IPS-NIHi7 (cell line): ENCODE measurements around the gene CEP295NL.
"Not testable (repeated sequence)": the region's sequence is repeated elsewhere in the genome, so short reads cannot be mapped to it uniquely, and the experiment has no call there.

Source experiments
- DNase-seq: peaks from one replicate; pipeline ENCODE4 v3.0.0; 2012; ENCODE audit warnings: mixed read lengths; ENCODE audit errors: extremely low spot score

Gene CEP295NL

GRCh38 chr17:78903101-78903779, at the start of gene CEP295NL:
Gene CEP295NL, minus strand, starts transcription at chr17:78903201. Its CDS starts 1,373 bp downstream, at chr17:78901828.
- DNase-seq = peak; percentile 66

- DNase-seq = no peak
These were observed 49.7 kb upstream of the CEP295NL start for GRCh38 chr17:78952706-78953105.

- DNase-seq = no peak
These were observed 49.1 kb upstream of the CEP295NL start for GRCh38 chr17:78951967-78952551.

GRCh38 chr17:78950870-78951269, 47.9 kb upstream of the CEP295NL start:
- no peak for DNase-seq

GRCh38 chr17:78947235-78948149, 44.5 kb upstream of the CEP295NL start:
- DNase-seq = no peak

- no peak for DNase-seq
These were observed 43.6 kb upstream of the CEP295NL start for GRCh38 chr17:78946631-78947030.

- no peak for DNase-seq
These were observed 43.1 kb upstream of the CEP295NL start for GRCh38 chr17:78946131-78946530.

GRCh38 chr17:78945455-78945854, 42.5 kb upstream of the CEP295NL start:
- not testable (repeated sequence) for DNase-seq

- no peak for DNase-seq
These were observed 42.0 kb upstream of the CEP295NL start for GRCh38 chr17:78944956-78945355.

GRCh38 chr17:78944026-78944425, 41.0 kb upstream of the CEP295NL start:
- DNase-seq = no peak

GRCh38 chr17:78940708-78941107, 37.7 kb upstream of the CEP295NL start:
- DNase-seq = peak; percentile 65

GRCh38 chr17:78940258-78940657, 37.3 kb upstream of the CEP295NL start:
- no peak for DNase-seq

- no peak for DNase-seq
These were observed 36.6 kb upstream of the CEP295NL start for GRCh38 chr17:78939615-78940014.

- no peak for DNase-seq
These were observed 34.6 kb upstream of the CEP295NL start for GRCh38 chr17:78937561-78937960.

- DNase-seq = no peak
These were observed 32.7 kb upstream of the CEP295NL start for GRCh38 chr17:78935419-78936323.

GRCh38 chr17:78934681-78935418, 31.8 kb upstream of the CEP295NL start:
- no peak for DNase-seq

- DNase-seq = peak; percentile 61
These were observed 31.1 kb upstream of the CEP295NL start for GRCh38 chr17:78933959-78934568.

GRCh38 chr17:78933025-78933958, 30.3 kb upstream of the CEP295NL start:
- no peak for DNase-seq
